Measurements from ENCODE around the gene AMBRA1. TPM values are rescaled to one million over a fixed set of nuclear protein-coding genes. Genes with fewer than 3 reads are reported as not detected.

AMBRA1 gene
- total RNA-seq, 1 donor from 2014 or later = 11.3 TPM

- DNase-seq (ENCODE audit: low read depth) = no peak
- FAIRE-seq = no peak
- Histone ChIP-seq H3K27me3 (ENCODE audit: control insufficient read depth, insufficient read depth, low read length) (no peaks in the 10 kb centered on the region), H3K4me3 (ENCODE audit: low read depth, low read length) (no peak overlapping the region), H3K36me3 (ENCODE audit: control insufficient read depth, insufficient read depth, low read length) (peaks cover 10% of the 10 kb centered on the region)
- TF ChIP-seq, protein P1, sequence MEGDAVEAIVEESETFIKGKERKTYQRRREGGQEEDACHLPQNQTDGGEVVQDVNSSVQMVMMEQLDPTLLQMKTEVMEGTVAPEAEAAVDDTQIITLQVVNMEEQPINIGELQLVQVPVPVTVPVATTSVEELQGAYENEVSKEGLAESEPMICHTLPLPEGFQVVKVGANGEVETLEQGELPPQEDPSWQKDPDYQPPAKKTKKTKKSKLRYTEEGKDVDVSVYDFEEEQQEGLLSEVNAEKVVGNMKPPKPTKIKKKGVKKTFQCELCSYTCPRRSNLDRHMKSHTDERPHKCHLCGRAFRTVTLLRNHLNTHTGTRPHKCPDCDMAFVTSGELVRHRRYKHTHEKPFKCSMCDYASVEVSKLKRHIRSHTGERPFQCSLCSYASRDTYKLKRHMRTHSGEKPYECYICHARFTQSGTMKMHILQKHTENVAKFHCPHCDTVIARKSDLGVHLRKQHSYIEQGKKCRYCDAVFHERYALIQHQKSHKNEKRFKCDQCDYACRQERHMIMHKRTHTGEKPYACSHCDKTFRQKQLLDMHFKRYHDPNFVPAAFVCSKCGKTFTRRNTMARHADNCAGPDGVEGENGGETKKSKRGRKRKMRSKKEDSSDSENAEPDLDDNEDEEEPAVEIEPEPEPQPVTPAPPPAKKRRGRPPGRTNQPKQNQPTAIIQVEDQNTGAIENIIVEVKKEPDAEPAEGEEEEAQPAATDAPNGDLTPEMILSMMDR (IDR thresholded peaks at IDR 0.05; ENCODE audit: insufficient read depth, low read length, severe bottlenecking) = no peak
These were observed 88.8 kb downstream of the AMBRA1 start for GRCh38 chr11:46504817-46505613.

DNA sequence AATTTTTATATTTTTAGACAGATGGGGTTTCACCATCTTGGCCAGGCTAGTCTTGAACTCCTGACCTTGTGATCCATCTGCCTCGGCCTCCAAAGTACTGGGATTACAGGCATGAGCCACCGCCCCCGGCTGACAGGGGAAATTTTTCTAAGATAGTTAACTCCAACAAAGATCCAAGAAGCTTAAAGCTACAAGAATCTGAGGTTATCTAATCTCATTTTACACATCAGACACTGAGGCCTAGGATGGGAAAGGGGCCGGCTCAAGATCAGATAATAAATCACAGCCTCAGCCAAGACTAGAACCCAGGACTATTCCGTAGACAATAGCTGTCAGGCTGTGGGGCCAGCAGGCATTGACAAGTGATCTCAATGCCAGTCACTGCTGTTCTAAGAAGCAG is 94.0 kb downstream of the AMBRA1 start:
- DNase-seq (ENCODE audit: low read depth) (no peak), FAIRE-seq (no peak)
- Histone ChIP-seq H3K36me3 (ENCODE audit: control insufficient read depth, insufficient read depth, low read length) (no peaks in the 10 kb centered on the region), H3K27me3 (ENCODE audit: control insufficient read depth, insufficient read depth, low read length) (no peaks in the 10 kb centered on the region), H3K4me3 (ENCODE audit: low read depth, low read length) (no peak overlapping the region)
- TF ChIP-seq, protein P1 (IDR thresholded peaks at IDR 0.05; ENCODE audit: insufficient read depth, low read length, severe bottlenecking) = no peak

DNA sequence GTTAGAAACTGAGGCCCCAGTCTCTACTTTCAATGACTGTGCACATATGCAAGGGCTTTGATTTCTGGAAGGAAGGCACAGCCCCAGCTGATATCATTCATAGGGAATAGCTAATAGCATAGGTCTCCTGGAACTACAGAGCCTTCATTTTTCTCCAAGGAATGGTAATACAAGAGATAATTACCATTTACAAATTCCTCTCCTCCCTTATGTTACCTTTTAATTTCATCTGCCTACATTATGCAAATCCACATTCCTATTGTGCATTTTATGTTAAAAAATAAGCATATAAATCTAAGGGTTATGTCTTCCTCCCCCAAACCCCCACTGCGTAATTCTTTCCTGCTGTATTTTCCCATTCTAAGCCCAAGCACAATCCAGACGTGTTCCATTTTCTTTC is 94.9 kb downstream of the AMBRA1 start:
- TF ChIP-seq, protein P1 (IDR thresholded peaks at IDR 0.05; ENCODE audit: insufficient read depth, low read length, severe bottlenecking) = no peak
- FAIRE-seq = no peak
- H3K4me3 ChIP-seq (ENCODE audit: low read depth, low read length) = no peak overlapping the region
- no peaks in the 10 kb centered on the region for H3K36me3 ChIP-seq (ENCODE audit: control insufficient read depth, insufficient read depth, low read length)
- no peak for DNase-seq (ENCODE audit: low read depth)
- no peaks in the 10 kb centered on the region for H3K27me3 ChIP-seq (ENCODE audit: control insufficient read depth, insufficient read depth, low read length)

- FAIRE-seq (no peak), DNase-seq (ENCODE audit: low read depth) (no peak)
- Histone ChIP-seq H3K27me3 (ENCODE audit: control insufficient read depth, insufficient read depth, low read length) (no peaks in the 10 kb centered on the region), H3K4me3 (ENCODE audit: low read depth, low read length) (no peak overlapping the region), H3K36me3 (ENCODE audit: control insufficient read depth, insufficient read depth, low read length) (peaks cover 1% of the 10 kb centered on the region)
- TF ChIP-seq, protein P1 (IDR thresholded peaks at IDR 0.05; ENCODE audit: insufficient read depth, low read length, severe bottlenecking) = no peak
These were observed 95.6 kb downstream of the AMBRA1 start for GRCh38 chr11:46498179-46498578.

GRCh38 chr11:46497498-46497897 is 96.3 kb downstream of the AMBRA1 start:
- TF ChIP-seq, protein P1 (IDR thresholded peaks at IDR 0.05; ENCODE audit: insufficient read depth, low read length, severe bottlenecking) = no peak
- no peak for DNase-seq (ENCODE audit: low read depth)

GRCh38 chr11:46493791-46494190 is 100.0 kb downstream of the AMBRA1 start:
- no peak for FAIRE-seq

More at GRCh38 chr11:46497498-46497897, 96.3 kb downstream of the AMBRA1 start:
- H3K27me3 ChIP-seq (ENCODE audit: control insufficient read depth, insufficient read depth, low read length) = no peaks in the 10 kb centered on the region
- peaks cover 1% of the 10 kb centered on the region for H3K36me3 ChIP-seq (ENCODE audit: control insufficient read depth, insufficient read depth, low read length)
- no peak overlapping the region for H3K4me3 ChIP-seq (ENCODE audit: low read depth, low read length)
- no peak for FAIRE-seq

More at GRCh38 chr11:46493791-46494190, 100.0 kb downstream of the AMBRA1 start:
- DNase-seq (ENCODE audit: low read depth) = no peak
- TF ChIP-seq, protein P1 (IDR thresholded peaks at IDR 0.05; ENCODE audit: insufficient read depth, low read length, severe bottlenecking) = no peak
- Histone ChIP-seq H3K36me3 (ENCODE audit: control insufficient read depth, insufficient read depth, low read length) (peaks cover 5% of the 10 kb centered on the region), H3K4me3 (ENCODE audit: low read depth, low read length) (no peak overlapping the region), H3K27me3 (ENCODE audit: control insufficient read depth, insufficient read depth, low read length) (no peaks in the 10 kb centered on the region)
